Cerebellar cortex (tissue), 1 donor: ENCODE data around the gene HAUS5.
A peak's percentile ranks its signal among the peaks of the same experiment; 100 is the strongest.

Experiments used
- DNase-seq: peaks from one replicate; pipeline ENCODE4 v3.0.0-alpha.2; 2015; ENCODE audit warnings: low spot score

Gene HAUS5

DNA sequence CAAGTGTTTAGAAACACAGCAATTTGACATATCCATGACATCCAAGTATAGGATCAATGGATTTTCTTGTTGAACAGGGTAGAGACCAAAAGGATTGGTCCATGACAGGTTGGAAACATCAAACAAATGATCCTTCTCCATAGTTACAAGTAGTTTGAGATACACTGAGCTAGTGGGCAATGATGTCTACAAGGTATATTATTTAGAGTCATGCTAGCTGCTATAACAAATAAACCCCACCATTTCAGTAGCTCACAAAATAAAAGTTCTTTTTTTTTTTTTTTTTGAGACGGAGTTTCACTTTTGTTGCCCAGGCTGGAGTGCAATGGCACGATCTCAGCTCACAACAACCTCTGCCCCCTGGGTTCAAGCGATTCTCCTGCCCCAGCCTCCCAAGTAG is 4.9 kb upstream of the HAUS5 start:
- no peak for DNase-seq

DNA sequence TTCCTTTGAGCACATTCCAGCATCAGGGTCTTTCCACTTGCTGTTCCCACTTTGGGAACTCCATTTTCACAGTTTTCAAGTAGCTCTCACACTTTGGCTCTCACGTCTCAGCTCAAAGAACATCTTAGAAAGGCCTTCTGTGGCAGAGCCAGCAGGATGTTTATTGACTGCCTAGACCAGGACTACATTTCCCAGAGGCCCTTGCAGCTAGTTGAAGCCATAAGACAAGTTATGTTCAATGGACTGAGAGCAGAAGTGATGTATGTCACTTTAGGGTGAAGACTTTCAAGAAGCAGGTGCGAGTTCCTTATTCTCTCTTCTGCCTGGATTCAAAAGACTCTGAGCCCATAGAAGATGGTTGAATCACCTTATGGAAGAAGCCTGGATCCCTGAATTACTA is 4.3 kb upstream of the HAUS5 start:
- no peak for DNase-seq

DNA sequence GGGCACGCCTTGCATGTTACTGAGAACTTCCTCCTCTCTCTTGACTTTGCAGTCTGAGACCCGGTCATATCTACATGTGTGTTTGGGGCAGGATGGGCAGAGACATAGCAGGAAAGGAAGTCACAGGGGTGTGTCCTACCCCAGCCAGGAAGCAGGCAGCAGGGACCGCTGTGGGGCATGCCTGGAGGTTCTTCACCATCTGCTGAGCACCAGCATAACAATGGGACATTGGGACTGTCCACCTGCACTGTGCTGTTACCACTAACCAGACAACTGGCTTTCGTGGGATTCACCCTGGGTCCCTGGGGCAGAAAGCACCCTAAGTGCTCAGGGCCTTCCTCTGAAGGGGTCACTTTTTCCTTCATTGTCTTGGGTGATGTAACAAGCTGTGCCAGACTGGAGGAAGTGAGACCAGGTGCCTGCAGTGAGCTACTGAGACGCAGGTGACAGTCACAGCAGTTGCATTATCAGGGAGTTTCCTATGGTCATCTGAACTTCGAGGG is 2.6 kb upstream of the HAUS5 start:
- no peak for DNase-seq

DNA sequence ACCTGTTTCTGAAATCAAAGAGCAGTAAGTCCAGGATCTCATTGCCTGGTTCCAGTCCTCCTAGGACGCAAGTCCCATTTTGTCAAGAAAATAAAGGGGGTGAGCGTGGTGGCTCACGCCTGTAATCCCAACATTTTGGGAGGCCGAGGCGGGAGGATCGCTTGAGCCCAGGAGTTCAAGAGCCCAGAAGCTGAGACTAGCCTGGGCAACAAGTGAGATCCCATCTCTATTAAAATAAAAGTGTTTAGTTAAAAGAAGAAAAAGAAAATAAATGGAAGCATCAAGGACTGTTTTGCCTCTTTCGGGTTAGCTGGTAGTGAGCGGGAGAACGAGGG is 344 bp upstream of the HAUS5 start:
- DNase-seq = no peak

DNA sequence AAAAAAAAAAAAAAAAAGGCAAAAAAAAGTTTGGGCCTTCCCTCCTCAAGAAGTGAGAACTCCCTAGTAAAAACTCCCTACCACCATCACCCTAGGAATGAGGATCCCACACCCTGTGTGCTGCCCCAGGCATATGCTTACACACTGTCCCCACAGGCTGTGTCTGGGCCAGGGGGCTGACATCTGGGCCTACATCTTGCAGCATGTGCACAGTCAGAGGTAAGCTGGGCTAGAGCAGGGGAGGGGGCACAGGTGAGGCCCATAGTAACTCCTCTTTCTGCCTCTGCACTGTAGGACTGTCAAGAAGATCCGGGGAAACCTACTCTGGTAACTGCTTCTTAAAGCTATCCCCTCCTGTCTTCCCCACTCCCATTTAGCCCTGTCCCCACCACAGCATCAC is 1.0 kb downstream of the HAUS5 start:
- no peak for DNase-seq

DNA sequence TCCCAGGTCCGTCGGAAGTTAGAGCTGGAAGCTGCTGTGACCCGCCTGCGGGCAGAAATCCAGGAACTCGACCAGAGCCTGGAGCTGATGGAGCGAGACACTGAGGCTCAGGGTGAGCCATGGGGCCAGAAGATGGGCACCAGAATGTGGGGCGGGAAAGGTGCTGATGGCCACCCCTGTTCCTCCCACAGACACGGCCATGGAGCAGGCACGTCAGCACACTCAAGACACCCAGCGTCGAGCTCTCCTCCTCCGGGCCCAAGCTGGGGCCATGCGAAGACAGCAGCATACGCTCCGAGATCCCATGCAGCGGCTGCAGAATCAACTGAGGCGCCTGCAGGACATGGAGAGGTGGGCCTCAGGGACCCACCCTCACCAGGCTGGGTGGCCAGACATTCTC is 2.5 kb downstream of the HAUS5 start:
- DNase-seq = no peak

DNA sequence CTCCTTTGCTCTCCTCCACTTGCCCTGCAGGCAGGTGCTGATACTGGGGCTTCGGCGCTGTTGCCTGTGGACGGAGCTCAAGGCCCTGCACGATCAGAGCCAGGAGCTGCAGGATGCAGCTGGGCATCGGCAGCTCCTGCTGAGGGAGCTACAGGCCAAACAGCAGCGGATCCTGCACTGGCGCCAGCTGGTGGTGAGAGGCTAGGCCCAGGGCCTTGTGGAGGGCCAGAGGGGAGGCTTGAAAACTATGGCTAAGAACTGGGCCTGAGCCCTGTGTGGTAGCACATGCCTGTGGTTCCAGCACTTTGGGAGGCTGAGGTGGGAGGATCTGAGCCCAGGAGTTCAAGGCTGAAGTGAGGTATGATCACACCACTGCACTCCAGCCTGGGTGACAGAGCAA is 6.3 kb downstream of the HAUS5 start:
- no peak for DNase-seq

DNA sequence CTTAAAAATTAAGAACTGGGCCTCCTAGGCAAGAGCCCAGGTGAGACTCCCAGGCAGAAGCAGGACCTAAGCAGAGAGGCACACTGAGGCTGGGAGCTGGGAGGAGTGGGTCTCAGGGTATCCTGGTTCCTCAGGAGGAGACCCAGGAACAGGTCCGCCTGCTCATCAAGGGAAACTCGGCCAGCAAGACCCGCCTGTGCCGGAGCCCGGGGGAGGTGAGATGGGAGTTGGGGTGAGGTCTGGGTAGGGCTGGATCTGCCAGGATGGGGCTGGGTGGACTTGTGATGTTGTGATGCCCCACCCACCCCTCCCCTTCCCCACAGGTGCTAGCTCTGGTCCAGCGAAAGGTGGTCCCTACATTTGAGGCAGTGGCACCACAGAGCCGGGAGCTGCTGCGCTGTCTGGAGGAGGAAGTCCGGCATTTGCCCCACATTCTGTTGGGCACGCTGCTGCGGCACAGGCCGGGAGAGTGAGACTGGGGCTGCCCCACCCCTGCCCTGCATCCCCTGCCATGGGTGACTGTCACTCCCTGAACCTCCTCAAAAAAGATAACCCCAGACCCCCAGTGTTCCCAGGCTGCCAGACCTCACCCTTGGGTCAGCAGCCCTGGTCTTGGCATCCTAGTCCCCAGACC is 6.9 kb downstream of the HAUS5 start:
- DNase-seq = no peak

DNA sequence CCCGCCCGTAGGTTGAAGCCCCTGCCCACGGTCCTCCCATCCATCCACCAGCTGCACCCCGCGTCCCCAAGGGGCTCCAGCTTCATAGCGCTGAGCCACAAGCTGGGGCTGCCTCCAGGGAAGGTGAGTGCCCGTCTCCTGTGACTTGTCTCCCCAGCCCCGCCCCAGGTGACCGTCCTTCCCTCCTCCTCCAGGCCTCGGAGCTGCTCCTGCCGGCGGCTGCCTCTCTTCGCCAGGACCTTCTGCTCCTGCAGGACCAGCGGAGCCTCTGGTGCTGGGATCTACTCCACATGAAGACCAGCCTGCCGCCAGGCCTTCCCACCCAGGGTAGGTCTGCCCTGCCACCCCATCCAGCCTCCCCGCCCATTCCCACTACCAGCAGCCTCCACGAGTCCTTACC is 7.5 kb downstream of the HAUS5 start:
- no peak for DNase-seq

DNA sequence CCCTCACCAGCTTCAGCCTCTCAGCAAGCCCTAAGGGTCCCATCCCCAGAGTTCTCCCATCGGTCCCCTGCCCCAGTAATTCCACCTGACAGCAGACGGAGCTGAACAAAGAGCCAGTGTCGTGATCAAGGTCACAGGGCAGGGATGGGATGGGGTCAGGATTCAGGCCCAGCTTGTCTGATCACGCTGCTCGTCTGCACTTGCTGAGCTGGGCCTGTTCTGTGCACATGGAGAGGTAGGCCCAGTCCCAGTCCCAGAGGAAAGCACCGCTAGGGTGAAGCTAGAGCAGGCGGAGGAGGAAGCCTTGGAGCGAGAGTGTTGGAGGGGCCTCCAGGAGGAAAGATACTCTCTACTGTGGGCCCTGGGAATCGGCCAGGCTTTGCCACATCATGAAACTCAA is 9.2 kb downstream of the HAUS5 start:
- no peak for DNase-seq

DNA sequence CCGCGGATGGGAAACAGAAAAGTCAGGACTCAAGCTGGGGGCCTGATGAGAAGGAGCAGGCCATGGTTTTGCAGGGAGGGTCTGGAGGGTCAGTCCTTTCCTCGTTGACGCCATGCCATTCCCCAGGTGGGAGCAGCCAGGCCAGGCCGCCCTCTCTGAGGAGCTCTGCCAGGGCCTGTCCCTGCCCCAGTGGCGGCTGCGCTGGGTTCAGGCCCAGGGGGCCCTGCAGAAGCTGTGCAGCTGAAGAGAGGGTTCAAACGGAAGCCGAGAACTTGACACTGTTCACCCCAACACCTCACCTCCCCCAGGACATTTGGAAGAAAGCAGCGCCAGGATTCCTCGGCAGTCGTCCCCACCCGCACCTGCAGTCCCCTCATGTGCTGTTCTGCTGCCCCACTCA is 10.2 kb downstream of the HAUS5 start:
- no peak for DNase-seq

DNA sequence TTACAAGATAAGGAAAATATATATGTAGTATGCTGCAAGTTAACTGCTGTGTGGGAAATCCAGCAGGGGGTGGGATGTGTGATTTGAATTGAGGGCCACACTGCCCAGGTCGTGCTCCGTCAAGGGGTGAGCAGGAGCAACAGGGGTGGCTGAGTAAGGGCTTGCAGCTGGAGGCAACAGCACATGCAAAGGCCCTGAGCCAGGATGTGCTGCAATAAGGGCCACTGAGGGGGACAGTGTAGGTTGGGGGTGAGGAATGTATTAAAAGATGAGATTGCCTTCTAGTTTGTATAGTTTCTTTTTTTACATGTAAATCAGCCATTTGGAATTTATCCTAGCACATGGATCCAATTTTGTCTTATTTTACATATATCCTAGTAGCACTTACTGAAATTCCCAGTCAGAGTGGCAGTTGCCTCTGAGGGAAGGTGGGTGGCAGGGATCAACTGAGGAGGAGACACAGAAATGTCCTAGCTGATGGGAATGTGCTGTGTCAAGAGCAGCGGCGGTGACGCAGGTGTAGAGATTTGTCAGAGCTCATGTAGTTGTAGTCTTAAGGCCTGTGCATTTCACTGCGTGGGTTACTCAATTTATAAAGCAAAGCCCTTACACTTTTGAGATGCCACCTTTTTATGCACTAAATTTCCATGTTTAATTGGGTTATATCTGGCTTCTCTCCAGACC is 10.9 kb downstream of the HAUS5 start:
- DNase-seq = no peak

DNA sequence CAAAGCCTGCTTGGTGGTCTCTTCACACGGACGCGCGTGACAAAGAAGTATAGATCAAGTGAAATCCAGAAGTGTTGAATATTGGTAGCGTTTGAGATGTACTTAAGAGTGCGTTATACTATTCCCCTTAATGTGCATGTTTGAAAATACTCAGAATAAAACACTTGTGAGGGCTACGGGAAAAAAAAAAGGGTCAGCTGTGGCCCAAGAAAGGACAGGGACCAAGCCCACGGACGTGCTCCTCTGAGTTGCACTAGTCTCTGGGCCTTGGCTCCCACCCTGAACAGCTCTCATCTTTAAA is 15.7 kb downstream of the HAUS5 start:
- no peak for DNase-seq

DNA sequence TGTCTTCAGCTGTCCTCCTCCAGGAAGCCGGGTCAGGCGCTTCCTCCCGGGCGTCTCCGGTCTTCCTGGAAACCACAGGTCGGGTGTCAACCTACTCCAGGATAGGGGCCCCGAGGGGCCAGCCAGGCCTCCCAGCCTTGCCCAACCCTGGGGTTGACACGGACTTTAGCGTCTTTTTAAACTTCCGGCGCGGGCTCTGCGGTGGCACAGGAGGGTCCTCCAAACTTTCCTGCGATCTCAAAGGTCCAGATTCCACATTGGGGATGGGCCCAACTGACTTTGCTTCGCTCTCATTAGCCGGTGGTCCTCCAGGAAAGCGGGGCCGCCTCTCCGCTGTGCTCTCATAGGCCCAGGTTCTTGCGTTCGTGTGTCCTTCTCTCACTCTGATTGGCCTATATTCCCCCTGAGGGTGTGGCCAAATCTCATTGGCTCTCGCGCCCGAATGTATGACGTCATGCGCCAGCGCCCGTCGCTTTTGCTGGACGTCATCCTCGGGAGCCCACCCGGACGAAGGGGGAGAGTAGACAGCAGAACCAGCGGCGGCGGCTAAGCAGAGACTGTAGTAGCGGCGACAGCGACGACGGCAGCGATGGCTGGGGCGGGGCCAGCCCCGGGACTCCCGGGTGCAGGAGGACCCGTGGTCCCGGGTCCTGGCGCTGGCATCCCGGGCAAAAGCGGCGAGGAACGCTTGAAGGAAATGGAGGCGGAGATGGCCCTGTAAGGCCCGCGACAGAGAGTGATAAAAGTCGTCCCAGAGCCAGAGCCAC is 16.2 kb downstream of the HAUS5 start, which contains the start of gene RBM42:
Gene RBM42, plus strand, starts transcription at position 472 of the 767 bp plus-strand sequence. Its CDS starts 118 bp downstream, at position 590.
- DNase-seq = peak; percentile 99

DNA sequence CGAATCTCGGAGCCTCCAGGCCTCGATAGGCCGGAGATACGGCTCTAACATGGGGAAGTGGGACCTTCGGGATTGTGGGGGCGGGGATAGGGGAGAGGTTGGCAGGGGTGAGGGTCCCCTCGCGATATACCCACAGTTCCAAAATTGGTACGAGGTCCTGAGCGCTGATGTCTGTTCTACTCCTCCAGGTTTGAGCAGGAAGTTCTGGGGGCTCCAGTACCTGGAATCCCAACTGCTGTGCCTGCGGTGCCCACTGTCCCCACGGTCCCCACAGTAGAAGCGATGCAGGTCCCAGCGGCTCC is 16.7 kb downstream of the HAUS5 start:
- no peak for DNase-seq

DNA sequence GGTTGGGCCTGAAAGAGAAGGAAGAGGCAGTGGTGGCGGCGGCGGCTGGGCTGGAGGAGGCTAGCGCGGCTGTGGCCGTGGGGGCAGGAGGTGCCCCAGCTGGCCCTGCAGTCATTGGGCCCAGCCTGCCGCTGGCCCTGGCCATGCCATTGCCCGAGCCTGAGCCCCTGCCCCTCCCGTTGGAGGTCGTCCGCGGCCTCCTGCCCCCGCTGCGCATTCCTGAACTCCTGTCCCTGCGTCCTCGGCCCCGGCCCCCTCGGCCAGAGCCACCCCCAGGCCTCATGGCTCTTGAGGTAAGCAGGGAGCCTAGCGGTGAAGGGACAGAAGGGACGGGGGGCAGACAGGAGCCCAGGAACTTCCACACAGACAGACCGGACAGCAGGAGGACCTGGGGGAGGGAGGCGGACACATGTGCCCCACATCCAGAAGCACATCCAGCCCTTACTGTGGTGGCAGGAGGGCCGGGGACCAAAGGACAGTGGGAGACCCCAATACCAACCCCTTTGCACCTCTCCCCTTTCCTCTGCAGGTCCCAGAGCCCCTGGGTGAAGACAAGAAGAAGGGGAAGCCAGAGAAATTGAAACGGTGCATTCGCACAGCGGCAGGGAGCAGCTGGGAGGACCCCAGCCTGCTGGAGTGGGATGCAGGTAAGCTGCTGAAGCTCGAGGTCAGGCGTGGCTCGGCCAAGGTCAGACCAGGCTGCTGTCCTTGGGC is 21.3 kb downstream of the HAUS5 start:
- no peak for DNase-seq

DNA sequence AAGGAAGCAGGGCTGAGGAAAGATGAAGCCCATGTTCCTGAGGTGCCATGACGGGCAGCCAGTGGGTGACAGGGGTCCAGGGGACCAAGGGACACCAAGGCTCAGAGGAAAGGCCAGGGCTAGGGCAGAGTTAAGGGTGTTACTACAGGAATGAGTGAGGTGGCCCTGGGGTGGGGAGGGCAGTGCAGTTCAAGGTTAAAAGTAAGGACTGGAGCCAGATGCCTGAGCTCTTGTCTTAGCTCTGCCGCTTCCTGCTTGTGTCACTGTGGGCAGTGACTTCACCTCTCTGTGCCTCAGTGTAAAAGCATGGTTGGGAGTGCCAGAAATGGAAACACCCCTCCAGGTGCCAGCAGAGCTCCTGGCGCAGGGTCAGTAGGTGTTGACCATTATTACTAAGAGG is 24.1 kb downstream of the HAUS5 start:
- DNase-seq = no peak

DNA sequence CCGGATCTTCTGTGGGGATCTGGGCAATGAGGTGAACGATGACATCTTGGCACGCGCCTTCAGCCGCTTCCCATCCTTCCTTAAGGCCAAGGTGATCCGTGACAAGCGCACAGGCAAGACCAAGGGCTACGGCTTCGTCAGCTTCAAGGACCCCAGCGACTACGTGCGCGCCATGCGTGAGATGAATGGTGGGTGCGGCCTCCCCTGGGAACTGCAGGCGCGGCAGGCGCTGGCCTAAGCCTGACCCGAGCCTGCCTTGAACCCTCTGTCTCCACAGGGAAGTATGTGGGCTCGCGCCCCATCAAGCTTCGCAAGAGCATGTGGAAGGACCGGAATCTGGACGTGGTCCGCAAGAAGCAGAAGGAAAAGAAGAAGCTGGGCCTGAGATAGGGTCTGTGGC is 24.6 kb downstream of the HAUS5 start:
- no peak for DNase-seq

DNA sequence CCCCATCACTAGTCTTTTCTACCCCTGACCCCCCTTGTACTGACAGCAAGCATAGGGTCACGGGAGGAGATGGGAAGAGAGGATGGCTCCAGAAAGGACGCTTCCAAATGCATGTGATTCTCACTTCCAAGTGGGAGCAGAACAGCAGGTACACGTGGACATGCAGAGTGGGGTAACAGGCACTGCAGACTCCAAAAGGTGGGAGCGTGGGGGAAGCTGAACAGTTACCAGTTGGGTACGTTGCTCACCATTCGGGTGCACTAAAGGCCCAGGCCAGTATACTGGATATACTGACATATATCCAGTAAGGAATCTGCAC is 26.7 kb downstream of the HAUS5 start:
- DNase-seq = no peak

DNA sequence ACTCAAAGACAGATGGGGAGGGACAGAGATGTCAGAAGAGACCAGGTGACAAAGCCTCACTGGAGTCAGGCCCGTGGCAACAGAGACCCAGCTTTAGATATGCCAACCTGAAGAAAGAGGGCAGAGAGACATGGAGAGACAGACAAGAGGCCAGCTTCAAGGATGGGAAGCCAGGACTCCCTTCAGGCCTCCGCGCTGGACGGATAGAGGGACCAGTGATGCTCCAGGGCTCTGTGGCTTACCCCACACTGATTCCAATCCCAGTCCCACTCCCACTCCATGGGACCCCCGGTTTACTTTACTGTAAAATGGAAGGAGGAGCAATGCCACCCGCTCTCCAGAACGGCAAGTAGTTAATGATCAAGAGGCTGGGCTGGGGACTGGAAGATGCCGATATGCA is 27.3 kb downstream of the HAUS5 start:
- no peak for DNase-seq

DNA sequence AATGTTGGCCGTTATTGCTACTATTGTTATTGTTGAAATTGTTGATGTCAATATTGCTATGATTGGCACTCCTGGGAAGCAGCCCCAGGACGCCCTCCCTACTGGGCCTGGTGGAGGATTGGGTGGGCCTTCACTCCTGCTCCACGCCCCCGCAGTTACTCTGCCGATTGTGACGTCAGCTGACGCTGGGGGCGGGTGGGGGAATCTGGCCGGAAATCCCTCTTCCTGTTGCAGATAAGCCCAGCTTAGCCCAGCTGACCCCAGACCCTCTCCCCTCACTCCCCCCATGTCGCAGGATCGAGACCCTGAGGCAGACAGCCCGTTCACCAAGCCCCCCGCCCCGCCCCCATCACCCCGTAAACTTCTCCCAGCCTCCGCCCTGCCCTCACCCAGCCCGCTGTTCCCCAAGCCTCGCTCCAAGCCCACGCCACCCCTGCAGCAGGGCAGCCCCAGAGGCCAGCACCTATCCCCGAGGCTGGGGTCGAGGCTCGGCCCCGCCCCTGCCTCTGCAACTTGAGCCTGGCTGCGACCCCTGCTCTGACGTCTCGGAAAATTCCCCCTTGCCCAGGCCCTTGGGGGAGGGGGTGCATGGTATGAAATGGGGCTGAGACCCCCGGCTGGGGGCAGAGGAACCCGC is 29.1 kb downstream of the HAUS5 start, which contains the start of gene ETV2:
Gene ETV2, plus strand, starts transcription at position 231 of the 637 bp plus-strand sequence. CDS start 716 bp downstream, outside the sequence.
- no peak for DNase-seq

DNA sequence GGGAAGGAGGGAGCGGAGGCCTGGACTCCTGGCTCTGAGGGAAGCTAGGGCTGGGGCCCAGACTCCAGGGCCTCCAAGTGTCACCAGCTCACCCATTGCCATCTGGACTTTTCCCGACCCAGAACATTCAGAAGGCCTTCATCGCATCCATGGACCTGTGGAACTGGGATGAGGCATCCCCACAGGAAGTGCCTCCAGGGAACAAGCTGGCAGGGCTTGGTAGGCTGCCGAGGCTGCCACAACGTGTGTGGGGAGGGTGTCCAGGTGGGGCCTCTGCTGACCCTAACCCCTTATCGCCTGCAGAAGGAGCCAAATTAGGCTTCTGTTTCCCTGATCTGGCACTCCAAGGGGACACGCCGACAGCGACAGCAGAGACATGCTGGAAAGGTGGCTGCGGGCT is 29.8 kb downstream of the HAUS5 start:
- no peak for DNase-seq
